ENCODE data around the gene PLCL2.

The PLCL2 gene

DNA sequence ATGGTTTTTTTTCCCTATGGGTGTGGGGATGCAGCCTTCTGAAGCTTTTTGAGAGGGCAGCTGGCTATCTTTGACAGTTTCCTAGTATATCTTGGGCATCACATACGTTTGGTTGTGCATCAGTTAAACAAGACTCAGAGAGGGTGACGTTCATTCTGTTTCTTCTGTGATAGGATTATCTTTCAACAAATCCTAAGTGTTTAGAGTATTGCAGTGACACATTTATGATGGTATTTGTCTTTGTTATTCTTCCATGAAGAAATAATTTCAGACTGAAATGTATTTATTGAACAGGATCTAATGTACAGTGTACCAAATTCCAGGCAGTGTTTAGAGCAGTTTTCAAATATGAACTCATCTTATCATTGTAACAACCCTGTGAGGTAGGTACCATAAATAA, 114.4 kb downstream of the PLCL2 start:
- H4K20me1 ChIP-seq (ENCODE audit: insufficient read depth, low read length): peaks cover 8% of the 10 kb centered on the region; the same call in 1 of the 2 replicates
- no peaks in the 10 kb centered on the region for H3K36me3 ChIP-seq (replicated peaks; ENCODE audit: insufficient read depth, low read length)
- H3K9me3 ChIP-seq (replicated peaks; ENCODE audit: insufficient read depth, low read length): no peaks in the 10 kb centered on the region
- H3K9me2 ChIP-seq (replicated peaks; ENCODE audit: insufficient read depth, low read length): no peaks in the 10 kb centered on the region
- no peaks in the 10 kb centered on the region; the same call in 1 of the 2 replicates for H3F3A ChIP-seq (ENCODE audit: insufficient read depth, low read length)
- peaks cover 11% of the 10 kb centered on the region for H3K4me1 ChIP-seq (ENCODE audit: low read length)
- no peaks in the 10 kb centered on the region for H3K27me3 ChIP-seq (replicated peaks; ENCODE audit: insufficient read depth, low read length)
- TF ChIP-seq, protein P1, sequence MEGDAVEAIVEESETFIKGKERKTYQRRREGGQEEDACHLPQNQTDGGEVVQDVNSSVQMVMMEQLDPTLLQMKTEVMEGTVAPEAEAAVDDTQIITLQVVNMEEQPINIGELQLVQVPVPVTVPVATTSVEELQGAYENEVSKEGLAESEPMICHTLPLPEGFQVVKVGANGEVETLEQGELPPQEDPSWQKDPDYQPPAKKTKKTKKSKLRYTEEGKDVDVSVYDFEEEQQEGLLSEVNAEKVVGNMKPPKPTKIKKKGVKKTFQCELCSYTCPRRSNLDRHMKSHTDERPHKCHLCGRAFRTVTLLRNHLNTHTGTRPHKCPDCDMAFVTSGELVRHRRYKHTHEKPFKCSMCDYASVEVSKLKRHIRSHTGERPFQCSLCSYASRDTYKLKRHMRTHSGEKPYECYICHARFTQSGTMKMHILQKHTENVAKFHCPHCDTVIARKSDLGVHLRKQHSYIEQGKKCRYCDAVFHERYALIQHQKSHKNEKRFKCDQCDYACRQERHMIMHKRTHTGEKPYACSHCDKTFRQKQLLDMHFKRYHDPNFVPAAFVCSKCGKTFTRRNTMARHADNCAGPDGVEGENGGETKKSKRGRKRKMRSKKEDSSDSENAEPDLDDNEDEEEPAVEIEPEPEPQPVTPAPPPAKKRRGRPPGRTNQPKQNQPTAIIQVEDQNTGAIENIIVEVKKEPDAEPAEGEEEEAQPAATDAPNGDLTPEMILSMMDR (IDR thresholded peaks at IDR 0.05; ENCODE audit: low read length): no peak
- TF ChIP-seq EZH2phosphoT487 (IDR thresholded peaks at IDR 0.05; ENCODE audit: low read length) (no peak), EZH2 (optimal IDR thresholded peaks at IDR 0.05; ENCODE audit: low read depth, low read length) (no peak)
- H3K4me3 ChIP-seq (ENCODE audit: low read length): no peak overlapping the region
- peaks cover 60% of the 10 kb centered on the region for H3K79me2 ChIP-seq (ENCODE audit: low read length)
- no peak overlapping the region for H3K4me2 ChIP-seq (ENCODE audit: low read depth, low read length)
- no peak overlapping the region for H2AFZ ChIP-seq (ENCODE audit: low read length)
- no peak overlapping the region for H3K9ac ChIP-seq (ENCODE audit: low read length)
- no peak for DNase-seq
- H3K27ac ChIP-seq (ENCODE audit: low read length): no peak overlapping the region

DNA sequence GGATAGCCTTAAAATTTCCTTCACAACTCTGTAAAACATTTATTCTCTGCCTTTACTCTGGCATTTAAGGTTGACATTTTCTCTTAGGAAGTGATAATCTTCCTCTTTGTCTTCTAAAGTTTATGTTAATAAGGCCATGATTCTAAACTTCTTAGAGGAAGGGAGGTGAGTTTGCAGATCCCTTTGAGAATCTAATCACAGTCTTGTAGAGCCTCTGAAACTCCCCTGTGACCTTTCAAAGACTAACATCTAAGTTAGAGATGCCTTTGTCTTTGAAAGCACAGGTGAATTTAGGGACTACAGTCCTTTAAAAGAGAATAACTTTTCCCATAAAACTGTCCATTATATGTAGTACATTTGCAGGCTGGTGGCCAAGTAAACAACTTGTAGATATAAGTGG, 115.1 kb downstream of the PLCL2 start:
- no peak for DNase-seq
- Histone ChIP-seq H3K4me1 (ENCODE audit: low read length) (peaks cover 11% of the 10 kb centered on the region), H3K36me3 (replicated peaks; ENCODE audit: insufficient read depth, low read length) (no peaks in the 10 kb centered on the region), H4K20me1 (ENCODE audit: insufficient read depth, low read length) (peaks cover 8% of the 10 kb centered on the region; the same call in 1 of the 2 replicates), H3K79me2 (ENCODE audit: low read length) (peaks cover 58% of the 10 kb centered on the region), H3F3A (ENCODE audit: insufficient read depth, low read length) (no peaks in the 10 kb centered on the region; the same call in 1 of the 2 replicates), H2AFZ (ENCODE audit: low read length) (no peak overlapping the region), H3K4me2 (ENCODE audit: low read depth, low read length) (no peak overlapping the region), H3K9me3 (replicated peaks; ENCODE audit: insufficient read depth, low read length) (no peaks in the 10 kb centered on the region), H3K27ac (ENCODE audit: low read length) (no peak overlapping the region), H3K9ac (ENCODE audit: low read length) (no peak overlapping the region), H3K4me3 (ENCODE audit: low read length) (no peak overlapping the region), H3K27me3 (replicated peaks; ENCODE audit: insufficient read depth, low read length) (no peaks in the 10 kb centered on the region), H3K9me2 (replicated peaks; ENCODE audit: insufficient read depth, low read length) (no peaks in the 10 kb centered on the region)
- TF ChIP-seq, protein P1 (IDR thresholded peaks at IDR 0.05; ENCODE audit: low read length): no peak
- no peak for TF ChIP-seq EZH2 (optimal IDR thresholded peaks at IDR 0.05; ENCODE audit: low read depth, low read length)
- no peak for TF ChIP-seq EZH2phosphoT487 (IDR thresholded peaks at IDR 0.05; ENCODE audit: low read length)

DNA sequence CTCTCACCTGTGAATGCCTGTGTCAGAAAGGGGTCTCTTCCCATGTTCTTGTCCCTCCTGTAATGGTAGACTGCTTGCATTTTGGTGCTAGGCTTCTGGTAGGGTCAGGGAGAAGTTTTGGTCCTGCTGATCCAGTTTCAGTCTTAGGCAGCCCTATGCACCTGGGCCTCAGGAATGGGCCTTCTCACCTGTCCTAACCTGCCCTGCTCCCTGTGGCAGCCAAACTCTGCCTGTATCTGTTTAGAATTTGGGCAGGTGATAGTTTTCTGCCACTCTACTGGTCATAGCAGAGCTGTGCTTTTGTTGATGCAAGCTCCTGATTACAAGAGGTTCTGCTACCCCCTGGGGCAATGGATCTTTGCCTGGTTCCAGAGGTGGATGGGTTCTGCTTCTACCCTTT, 118.7 kb downstream of the PLCL2 start:
- Histone ChIP-seq H3K9me3 (replicated peaks; ENCODE audit: insufficient read depth, low read length) (no peaks in the 10 kb centered on the region), H4K20me1 (ENCODE audit: insufficient read depth, low read length) (peaks cover 8% of the 10 kb centered on the region; the same call in 1 of the 2 replicates), H3K4me3 (ENCODE audit: low read length) (no peak overlapping the region), H3K36me3 (replicated peaks; ENCODE audit: insufficient read depth, low read length) (no peaks in the 10 kb centered on the region), H3K4me1 (ENCODE audit: low read length) (peaks cover 4% of the 10 kb centered on the region), H3F3A (ENCODE audit: insufficient read depth, low read length) (no peaks in the 10 kb centered on the region; the same call in 1 of the 2 replicates), H3K27me3 (replicated peaks; ENCODE audit: insufficient read depth, low read length) (no peaks in the 10 kb centered on the region), H3K9me2 (replicated peaks; ENCODE audit: insufficient read depth, low read length) (no peaks in the 10 kb centered on the region), H2AFZ (ENCODE audit: low read length) (no peak overlapping the region), H3K27ac (ENCODE audit: low read length) (no peak overlapping the region), H3K4me2 (ENCODE audit: low read depth, low read length) (no peak overlapping the region), H3K79me2 (ENCODE audit: low read length) (peaks cover 80% of the 10 kb centered on the region), H3K9ac (ENCODE audit: low read length) (no peak overlapping the region)
- TF ChIP-seq, protein P1 (IDR thresholded peaks at IDR 0.05; ENCODE audit: low read length): no peak
- no peak for TF ChIP-seq EZH2phosphoT487 (IDR thresholded peaks at IDR 0.05; ENCODE audit: low read length)
- no peak for TF ChIP-seq EZH2 (optimal IDR thresholded peaks at IDR 0.05; ENCODE audit: low read depth, low read length)
- DNase-seq: no peak
